NCI-H1417 treated with DMSO at 0.1 percent for 48 hours (cell line): Measurements from ENCODE around the gene TLR9.

Experiments used
- DNase-seq: peaks from one replicate; lab custom pipeline; 2025; lab: John Stamatoyannopoulos, UW

The TLR9 gene

DNA sequence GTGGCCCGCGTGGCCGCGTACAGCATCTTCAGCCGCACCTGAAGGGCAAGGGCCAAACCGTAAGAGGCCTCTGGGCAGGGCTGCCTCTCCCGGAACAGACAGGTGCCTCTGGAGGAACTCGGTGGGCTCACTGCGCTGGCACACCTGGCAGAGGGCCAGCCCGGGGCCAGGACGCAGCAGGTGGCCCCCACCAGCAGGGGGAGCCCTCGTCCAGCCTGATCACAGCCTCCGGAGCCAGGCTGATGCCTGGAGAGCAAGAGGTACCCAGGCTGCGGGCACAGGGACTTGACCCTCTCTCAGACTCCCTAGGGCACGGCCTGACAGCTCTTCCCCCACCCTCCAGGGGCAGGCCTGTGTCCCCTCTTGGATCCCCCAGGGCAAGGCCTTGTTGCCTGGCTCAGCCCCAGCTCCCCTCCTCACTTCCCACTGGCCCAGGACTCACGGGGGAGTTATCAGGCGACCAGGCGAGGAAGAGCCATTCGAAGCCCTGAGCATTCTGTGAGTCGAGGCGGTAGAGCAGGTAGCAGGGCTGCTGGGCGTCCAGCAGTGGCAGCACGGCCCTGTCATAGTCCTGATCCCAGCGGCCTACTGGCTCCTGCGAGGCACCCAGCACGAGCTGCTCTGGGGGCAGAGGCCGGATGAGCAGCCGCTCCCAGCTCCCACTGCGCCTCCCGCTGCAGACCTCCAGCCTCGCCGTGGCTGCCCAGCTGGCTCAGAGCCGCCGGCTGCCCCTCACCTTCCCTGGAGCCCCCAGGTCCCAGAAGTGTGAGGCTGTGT lies 6.2 kb upstream of the TLR9 start:
- no peak for DNase-seq

DNA sequence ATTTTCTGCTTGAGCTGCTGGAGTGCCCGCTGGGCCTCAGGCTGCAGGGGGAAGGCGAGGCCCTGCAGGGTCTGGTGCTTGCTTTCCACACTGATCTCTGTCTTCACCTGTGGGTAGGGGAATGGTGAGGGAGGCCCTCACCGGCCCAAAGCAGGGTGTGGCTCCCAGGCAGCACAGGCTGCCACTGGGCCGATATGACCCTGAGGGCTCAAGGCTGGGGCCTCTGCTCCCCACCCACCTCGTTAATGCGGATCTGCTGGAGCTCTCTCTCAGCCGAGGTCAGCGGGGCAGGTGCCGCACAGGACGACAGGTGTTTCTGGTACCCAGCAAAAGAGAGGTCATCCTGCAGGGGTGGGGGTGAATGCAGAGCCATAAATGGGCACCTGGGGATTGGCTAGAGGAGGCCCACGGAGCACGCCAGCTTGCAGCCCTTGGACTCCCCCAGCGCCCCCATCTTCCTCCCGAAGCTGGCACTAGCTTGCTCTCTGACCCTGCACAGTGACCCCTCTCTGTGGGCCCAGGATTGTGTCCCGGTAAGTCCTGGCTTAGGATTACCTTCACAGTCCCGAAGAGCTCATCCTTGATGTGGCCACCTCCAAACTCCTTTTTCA lies 5.5 kb upstream of the TLR9 start:
- DNase-seq = no peak

DNA sequence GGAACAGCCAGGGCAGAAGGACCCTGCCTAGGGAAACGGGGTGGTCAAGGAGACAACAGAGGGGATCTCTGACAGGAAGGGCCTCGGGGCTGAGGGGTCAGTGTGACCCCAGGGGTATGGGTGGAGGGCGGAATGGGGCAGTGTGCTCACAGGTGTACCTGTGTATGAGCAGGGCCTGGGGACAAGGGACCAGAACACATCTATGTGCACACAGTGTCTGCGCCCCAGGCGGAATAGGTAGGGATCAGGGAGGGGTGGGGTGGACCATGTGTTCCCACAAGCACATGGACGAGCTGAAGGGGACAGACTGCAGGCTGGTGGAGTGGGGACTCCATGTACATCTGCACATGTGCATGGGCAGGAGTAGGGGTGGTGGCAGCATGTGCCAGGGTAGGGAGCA lies 5.0 kb upstream of the TLR9 start:
- DNase-seq = no peak

DNA sequence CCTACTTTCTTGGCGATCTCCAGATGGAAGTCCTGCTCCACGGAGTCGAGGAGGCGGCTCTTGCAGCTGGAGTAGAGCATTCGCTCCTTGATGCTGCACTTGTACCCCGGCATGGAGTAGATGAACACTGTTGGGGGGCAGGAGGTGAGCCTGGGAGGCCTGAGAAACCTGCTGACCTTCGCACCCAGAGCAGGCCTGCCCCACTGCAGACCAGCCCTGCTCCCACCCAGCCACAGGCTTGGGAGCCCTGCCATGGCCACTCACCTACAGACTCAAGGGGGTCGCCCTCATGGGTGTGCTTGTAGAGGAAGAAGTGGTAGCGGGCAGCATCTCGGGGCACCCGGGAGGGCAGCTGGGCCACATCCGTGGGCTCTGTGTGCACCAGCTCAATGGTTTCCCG lies 4.2 kb upstream of the TLR9 start:
- DNase-seq = no peak

DNA sequence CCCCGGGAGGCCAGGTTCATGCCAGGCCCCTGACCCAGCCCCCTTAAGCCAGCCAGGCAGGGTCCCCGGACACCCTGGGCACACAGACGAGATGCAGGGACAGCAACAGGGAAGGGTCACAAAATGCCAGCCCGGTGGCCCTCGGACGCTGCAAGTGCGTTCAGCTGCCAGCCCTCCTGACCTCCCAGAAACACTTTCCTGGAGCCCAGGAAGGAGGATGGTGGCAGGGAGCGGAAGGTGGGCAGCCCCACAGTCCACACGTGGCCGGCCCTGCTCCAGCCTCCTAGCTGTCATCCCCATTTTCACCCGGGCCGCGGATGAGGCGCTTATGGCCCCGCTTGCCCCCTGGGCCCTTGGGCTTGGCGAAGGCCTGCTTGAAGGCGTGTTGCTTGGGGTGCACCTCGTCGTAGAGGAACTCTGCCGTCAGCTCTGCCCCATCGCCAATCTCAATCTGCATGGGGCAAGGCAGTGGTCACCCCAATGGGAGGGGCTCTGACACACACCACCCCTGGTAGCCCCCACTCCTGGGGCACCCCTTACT lies 3.4 kb upstream of the TLR9 start:
- DNase-seq = no peak

DNA sequence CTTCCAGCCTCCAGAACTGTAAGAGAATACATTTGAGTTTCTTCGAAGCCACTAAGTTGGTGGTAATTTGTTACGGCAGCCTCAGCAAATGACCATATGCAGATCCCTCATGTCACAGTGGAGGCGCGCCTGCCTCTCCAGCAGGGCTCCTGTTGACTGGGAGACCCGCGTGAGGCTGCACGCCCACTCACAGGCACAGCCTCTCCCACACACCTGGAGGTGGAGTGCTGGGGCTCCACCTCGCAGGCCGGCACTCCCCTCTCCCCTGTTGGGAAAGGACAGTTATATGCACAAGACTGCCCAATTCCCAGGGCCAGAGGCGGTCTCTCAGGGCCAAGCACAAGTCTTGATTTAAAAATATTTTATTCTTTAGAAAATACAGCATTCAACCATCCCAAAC lies 2.8 kb upstream of the TLR9 start:
- DNase-seq = no peak

DNA sequence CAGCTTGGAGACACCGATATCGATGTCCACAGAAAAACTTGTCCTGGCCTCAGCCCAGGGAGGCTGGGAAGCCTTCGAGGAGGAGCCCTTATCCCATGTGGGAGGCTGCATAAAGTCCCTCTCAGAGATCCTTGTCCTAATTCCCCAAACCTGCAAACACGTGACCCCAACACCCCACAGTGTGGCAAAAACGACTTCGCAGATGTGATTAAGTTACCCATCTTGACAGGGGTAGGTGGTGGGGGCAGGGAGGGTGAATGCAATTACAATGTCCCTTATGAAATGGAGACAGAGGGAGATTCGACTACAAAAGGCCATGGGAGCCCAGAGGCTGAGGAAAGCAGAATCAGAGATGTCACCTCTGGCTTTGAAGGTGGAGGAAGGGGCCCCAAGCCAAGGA lies 2.3 kb upstream of the TLR9 start:
- no peak for DNase-seq

DNA sequence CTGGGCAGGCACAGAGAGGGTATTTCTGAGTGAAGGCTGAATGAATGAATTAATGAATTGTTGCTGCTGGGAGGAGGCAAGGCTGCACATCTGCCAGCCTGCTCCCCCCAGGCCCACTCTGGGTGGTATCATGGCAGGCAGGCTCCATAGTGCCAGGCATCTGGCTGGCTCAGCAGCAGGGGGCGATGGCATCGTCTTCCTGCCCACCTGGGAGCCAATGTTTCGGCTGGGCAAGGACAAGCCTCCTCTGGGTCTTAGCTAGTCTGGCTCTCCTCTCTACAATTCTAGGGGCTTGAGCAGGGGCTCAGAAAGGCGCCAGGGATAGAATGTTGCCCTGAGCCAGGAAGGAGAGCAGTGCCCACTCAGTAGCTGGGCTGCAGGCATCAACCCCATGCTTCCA lies 1.7 kb upstream of the TLR9 start:
- DNase-seq = no peak

DNA sequence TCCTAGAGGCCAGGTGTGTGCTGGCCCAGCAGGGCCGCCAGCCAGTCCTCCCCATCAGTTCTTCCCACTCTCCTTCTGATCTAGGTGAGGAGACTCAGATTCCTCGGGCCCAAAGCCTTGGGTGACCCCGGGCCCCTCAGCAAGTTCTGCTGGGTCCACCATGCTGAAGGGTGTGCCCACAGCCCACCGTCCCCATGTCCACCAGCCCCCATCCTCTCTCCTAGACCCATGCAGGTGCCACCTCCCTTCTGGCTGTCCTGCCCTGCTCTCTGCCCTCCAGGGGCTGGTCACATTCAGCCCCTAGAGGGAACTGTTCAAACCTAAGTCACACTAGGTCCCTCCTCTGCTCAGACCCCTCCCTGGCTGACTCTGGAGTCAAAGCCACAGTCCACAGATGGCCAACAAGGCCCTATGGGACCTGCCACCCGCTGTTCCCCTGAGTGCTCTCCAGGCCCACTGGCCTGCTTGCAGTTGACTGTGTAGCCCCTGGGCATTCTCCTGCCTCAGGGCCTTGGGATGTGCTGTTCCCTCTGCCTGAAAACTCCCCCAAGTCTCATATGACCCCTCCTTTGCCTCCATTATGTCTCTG lies 878 bp upstream of the TLR9 start:
- no peak for DNase-seq

DNA sequence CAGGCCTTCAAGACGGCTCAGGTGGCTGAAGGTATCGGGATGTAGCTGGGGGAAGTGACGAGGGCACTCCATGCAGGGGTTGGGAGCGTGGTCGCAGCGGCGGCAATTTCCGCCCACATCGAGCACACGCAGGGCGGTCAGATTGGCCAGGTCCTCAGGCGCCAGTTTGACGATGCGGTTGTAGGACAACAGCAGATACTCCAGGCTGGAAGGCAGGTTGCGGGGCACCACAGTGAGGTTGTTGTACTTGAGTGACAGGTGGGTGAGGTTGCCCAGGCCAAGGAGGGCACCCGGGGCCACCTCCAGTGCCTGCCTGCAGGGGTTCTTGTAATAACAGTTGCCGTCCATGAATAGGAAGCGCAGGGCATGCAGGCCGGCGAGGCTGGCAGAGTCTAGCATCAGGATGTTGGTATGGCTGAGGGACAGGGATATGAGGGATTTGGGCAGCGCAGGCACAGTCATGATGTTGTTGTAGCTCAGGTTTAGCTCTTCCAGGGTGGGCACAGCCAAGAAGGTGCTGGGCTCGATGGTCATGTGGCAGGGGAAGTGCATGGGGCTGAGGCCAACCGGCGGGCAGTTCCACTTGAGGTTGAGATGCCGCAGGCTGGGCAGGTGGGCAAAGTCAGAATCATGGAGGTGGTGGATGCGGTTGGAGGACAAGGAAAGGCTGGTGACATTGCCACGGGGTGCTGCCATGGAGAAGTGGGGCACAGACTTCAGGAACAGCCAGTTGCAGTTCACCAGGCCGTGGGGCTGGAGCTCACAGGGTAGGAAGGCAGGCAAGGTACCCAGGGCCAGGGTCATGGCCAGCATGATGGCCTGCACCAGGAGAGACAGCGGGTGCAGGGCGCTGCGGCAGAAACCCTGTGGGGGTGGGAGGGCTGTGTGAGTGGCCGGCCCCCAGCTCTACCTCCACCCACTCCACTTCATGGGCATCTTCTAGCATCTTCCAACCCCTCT lies 1.7 kb downstream of the TLR9 start:
- DNase-seq = no peak

DNA sequence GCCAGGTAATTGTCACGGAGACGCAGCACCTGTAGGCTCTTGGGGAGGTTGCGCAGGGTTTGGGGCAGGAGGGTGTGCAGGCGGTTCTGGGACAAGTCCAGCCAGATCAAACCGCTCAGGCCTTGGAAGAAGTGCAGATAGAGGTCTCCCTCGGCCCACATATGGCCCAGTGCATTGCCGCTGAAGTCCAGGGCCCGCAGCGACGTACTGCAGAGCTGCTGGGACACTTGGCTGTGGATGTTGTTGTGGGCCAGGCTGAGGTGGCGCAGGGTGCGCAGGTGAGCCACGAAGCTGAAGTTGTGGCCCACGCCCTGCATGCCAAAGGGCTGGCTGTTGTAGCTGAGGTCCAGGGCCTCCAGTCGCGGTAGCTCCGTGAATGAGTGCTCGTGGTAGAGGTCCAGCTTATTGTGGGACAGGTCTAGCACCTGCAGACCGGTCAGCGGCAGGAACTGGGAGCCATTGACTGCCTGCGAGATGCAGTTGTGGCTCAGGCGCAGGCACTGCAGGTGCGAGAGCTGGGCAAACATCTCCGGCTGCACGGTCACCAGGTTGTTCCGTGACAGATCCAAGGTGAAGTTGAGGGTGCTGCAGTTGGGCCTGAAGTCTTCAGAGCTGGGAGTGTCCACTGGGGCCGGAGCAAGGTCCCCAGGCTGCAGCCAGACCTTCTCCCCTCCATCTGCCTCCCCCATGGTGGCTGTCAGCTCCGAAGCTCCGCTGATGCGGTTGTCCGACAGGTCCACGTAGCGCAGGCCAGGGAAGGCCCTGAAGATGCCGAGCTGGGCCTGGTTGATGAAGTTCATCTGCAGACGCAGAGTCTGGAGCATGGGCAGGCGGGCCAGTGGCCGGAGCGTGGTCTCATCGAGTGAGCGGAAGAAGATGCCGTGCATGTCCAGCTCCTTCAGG lies 2.9 kb downstream of the TLR9 start:
- DNase-seq = no peak

DNA sequence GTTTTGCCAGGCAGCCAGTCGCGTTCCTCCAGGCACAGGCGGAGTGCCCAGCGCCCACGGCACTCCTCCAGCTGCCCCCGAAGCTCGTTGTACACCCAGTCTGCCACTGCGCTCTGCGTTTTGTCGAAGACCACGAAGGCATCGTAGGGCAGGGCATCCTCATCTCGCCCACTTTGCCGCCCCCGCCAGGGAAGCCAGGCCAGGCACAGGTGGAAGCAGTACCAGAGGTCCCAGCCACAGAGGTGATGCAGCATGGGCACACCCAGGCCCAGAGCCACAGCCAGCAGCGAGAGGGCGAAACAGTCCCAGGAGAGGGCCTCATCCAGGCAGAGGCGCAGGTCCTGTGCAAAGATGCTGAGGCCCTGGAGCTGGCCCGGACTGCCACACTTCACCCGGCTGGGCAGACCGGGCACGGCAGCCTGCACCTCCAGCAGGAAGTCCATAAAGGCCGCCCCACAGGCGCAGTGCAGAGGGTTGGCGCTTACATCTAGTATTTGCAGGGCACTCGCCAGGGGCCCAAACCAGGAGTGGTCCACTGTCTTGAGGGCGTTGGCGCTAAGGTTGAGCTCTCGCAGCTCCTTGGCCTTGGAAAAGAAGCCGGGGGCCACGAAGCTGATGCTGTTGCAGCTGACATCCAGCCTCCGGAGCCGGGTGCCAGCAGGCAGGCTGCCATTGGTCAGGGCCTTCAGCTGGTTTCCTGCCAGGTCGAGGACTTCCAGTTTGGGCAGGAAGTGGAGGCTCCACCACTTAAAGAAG lies 3.7 kb downstream of the TLR9 start:
- no peak for DNase-seq

DNA sequence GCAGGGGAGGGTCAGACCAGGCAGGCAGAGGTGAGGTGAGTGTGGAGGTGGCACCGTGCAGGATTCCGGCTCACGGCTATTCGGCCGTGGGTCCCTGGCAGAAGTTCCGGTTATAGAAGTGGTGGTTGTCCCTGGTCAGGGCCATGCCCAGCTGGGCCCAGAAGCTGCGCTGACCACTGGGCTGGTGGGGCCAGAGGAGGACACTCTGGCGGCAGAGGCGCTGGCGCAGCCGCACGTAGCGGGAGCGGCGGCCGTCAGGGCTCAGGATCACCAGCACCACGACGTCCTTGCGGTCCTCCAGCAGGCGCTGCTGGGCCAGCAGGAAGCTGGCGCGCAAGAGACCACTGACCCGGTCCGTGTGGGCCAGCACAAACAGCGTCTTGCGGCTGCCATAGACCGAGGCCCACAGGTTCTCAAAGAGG lies 4.3 kb downstream of the TLR9 start:
- no peak for DNase-seq

DNA sequence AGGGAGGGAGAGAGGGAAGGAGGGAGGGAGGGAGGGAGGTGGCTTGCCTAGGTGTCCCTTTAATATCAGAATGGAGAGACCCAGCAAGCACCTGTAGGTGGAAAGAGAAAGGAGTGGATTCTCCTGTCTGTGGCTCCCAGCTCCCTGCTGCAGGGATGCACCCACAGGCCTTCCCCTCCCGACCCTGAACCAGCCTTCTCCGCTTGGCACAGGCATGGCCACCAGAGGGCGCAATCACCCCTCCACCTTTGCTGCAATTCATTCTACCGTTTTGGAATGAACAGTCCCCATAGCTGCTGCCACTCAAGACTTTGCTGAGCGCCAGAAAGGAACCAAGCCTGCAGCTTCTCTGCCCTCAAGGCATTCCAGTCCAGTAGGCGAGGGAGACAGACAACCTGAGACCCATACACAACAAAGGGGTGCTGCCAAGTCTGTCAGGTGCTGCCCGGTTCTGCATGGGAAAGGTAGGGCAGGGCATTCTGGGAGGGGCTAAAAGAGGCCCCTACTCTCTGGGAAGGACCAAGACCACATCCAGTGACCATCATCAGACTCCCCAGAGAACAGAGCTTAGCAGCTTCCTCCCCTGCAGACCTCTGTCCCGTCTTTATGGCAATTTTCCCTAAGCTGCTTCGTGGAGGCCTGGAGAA lies 4.9 kb downstream of the TLR9 start:
- no peak for DNase-seq

DNA sequence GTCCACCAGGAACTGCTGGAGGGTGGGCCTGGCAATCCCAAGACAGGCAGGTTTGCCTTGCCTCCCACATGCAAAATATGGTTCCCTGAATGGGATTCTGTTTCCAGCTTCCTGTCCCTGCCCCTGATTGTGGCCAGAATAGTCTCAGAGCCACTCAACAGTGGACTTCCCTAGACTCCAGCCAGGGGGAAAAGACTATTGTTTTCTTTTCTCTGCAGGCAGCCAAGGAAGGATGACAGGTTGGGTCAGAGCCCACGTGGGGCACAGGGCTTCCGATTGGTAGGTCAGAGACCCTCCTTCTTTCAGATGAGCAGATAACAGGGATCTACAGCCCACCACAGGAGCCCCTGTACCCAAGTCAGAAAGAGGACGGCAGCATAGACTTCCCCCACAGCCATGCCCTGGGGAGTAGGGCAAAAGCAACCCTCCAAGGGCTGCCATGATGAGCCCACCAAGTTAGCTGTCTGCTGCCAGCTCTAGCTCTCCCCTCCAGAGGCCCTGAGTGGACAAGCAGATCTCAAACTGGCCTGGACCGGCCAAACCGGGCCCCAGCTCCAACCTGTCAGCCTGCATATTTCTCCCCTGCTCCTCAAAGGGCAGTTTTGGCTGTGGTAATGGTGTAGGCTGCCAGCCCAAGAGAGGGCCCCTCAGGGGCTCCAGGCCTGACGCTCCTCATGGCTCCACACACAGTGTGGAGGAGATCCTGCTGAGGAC lies 6.4 kb downstream of the TLR9 start:
- no peak for DNase-seq

DNA sequence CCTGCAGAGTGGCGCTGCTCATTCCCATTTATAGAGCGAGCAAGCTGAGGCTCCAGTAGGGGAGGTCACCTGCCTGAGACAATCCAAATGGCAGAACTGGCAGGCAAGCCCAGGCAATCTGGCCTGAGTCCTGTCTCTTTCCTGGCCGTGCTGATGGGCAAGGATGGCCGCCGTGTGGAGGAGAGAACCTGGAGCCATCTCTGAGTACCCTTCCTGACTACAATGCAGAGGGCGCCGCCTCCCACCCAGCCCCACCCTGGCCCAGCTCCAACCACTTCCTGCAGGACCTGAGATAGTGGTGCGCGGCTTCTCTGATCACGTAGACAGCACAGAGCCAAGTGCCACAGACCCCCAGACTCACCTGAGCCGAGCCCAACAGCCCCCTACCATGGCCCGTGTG lies 7.0 kb downstream of the TLR9 start:
- DNase-seq = no peak

DNA sequence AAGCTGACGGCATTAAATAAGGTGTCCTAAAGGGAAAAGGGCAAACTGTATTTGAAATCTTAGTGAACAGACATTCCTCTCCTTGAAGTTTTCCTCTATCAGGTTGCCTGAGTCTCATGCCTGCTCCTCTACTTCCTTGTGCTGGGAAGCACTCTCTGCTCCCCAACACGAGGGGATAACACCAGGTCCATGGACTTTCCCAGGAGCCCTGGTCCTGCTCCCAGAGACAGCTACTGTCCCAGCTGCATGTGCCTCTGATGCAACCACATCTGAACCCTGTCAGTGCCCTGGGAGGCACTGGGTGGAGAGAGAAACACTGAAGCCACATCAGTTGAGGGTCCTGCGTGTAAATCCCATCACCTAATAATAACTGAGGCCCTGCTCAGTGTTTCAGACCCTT lies 7.4 kb downstream of the TLR9 start:
- no peak for DNase-seq

DNA sequence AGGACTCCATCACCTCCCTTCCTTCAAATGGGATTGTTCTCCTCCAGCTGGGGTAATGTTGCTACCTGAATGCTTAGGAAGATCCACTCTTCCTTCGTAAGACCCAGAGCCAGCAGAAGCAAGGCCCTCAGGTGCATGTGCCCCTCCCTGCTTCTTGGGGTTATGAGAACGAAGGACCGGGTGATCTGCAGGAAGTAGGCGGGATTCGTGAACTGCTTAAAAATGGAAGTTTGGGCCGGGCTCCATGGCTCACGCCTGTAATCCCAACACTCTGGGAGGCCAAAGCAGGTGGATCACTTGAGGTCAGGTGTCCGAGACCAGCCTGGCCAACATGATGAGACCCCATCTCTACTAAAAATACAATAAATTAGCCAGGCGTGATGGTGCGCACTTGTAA lies 8.0 kb downstream of the TLR9 start:
- no peak for DNase-seq
